Hematopoietic multipotent progenitor cell treated with erythropoietin and hydrocortisone succinate and interleukin-3 and kit ligand, for 8 days (in vitro differentiated cells): ENCODE measurements around the gene IRF4.
"Not testable (repeated sequence)": the region's sequence is repeated elsewhere in the genome, so short reads cannot be mapped to it uniquely, and the experiment has no call there.

Source experiments
- DNase-seq: peaks from one replicate; pipeline ENCODE4 v3.0.0-alpha.2; 2015

IRF4 gene

DNA sequence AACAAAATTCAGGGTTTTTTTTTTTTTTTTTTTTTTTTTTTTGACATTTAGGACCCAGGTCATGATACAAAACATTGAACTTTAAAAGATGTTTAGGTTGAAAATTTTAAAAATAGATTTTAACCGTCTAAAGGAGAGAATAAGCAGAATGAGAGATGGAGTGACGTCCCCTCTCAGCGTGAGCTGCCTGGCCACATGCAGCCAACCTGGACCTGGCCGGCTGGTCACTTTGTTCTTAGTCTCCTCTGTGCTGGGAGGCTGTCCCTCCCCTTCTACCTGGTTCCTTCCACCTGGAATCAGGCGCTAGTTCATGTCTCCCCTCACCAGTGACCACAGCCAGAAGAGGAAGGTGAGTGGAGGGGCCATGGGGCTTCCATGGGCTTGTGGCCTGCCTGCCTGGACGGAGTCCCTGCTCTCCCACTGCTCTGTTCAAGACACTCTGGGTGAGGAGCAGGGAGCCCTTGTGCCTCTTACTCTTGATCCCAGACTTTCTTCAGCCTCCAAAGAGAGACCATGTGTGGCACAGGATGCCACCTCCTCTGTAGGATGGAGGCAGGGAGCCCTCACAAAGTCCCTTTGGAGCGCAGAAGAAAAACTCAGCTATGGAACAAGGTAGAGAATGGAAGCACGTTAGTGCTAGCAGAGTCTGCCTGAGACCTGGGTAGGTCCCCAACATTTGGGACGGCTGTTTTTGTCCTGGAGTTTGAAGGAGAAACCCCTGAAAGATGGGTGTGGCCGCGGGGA is 31.7 kb downstream of the IRF4 start:
- DNase-seq, result no peak

DNA sequence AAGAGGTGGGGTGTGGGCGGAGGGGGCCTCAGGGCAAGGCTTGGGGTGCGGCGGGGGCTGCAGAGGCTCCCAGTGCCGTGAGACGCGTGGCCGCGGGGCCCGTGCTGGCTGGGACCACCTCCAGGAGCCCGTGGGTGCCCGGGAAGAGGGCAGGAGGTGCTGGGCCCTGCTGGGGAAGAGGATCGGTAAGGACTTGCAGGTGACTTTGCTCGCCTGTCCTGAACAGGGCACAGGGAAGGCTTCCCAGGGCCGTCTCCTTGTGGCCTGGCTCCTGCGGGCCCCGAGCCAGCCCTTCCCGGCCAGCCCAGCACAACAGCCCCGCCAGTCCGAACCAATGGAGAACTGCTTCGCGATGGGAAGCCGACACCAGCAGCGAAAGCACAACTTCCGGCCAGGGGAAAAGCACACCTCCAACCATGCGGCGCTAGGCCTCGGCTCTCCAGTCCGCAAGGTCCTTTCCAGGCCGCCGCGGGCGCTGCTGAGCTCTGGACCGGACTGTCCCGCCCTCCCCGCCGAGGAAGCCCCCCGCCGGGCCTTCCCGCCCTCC is 32.3 kb downstream of the IRF4 start:
- no peak for DNase-seq

DNA sequence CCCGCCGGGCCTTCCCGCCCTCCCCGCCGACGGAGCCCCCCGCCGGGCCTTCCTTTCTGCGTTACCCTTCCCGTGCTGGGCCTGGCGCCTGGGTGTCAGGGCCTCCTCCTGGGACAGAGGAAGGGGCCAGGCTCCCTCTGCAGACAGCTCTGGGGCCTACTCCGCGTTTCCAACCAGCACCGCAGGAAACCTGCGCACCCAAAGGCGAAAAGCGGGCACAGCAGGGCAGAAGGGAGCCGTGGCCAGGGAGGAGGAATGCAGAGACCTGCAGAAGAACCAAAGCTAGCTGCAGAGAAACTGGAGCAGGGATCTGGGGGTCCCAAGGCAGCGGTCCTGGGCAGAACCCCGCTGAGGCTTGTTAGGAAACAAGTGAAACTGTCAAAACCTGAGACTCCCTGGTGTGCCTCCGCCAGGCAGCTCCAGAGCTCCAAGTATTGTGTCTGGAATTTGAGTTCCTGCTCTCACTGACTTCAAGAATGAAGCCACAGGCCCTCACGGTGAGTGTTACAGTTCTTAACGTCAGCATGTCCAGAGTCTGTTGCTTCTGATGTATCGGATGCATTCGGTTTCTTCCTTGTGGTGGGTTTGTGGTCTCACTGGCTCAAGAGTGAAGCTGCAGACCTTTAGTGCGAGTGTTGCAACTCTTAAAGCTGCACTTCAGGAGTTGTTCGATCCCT is 33.3 kb downstream of the IRF4 start:
- DNase-seq, result no peak

DNA sequence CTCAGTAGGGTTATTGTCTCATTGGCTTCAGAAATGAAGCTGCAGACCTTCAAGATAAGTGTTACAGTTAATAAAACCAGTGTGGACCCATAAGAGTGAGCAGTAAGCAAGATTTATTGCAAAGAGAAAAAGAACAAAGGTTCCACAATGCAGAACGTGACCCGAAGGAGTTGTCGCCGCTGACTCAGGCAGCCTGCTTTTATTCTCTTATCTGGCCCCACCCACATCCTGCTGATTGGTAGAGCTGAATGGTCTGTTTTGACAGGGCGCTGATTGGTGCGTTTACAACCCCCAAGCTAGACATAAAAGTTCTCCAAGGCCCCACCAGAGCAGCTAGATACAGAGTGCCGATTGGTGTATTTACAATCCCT is 33.9 kb downstream of the IRF4 start:
- not testable (repeated sequence) for DNase-seq

DNA sequence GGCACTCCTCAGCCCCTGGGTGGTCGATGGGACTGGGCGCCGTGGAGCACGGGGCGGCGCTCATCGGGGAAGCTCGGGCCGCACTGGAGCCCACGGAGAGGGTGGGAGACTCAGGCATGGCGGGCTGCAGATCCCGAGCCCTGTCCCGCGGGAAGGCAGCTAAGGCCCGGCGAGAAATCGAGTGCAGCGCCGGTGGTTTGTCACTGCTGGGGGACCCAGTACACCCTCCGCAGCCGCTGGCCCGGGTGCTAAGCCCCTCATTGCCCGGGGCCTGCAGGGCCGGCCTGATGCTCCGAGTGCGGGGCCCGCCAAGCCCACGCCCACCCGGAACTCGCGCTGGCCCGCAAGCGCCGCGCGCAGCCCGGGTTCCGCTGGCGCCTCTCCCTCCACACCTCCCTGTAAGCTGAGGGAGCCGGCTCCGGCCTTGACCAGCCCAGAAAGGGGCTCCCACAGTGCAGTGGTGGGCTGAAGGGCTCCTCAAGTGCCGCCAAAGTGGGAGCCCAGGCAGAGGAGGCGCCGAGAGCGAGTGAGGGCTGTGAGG is 34.7 kb downstream of the IRF4 start:
- DNase-seq, result not testable (repeated sequence)

DNA sequence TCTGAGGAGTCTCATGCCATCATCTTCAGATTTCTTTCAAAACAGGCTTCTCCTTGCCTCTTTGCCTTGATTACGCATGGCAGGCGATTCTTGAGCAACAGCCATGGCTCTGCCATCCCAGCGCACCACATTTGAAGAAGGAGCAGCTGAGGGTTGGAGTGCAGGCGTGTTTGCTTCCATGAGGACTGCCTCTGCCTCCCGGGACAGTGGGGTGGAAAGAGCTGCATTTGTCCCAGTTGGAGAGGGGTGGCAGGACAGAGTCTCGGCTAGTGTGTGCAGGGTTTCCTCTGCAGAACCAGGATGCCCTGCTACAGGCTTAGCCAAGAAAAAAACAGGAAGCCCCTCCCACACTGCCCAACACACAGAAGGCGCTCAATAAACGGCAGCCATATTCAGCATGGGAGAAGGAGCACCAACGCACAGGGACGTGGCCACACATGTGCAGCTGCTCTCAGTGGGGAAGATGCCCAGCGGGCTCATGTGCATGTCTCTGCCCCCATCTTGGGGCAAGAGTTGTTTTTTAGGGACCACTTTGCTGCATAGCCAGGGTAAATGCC is 36.6 kb downstream of the IRF4 start:
- no peak for DNase-seq

DNA sequence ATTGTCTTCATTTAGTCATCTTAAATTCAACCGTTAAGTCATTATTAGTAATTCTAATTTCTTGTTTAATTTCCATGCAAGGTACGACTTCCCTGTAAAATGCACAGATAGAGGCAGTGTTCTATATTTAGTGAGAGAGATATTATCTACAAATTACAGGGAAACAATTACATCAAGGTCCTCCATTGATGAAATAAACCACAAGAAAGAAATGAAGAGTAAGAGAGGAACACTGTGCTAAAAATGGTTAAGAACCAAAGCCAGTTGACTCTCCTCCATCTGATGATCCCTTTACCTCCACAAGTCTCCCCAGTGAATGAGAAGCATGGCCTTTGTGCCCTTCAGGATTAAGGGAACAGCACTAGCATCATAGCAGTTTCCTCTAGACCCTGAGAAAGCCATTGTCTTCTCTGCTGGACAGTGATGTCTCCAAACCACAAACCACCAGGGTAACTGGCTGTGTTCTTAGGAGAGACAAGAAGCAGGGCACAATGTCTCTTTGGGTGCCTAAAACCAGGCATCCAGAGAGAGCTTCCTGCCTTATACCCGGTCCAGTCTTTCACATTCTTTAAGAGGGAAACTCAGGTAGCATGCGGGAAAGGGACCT is 38.1 kb downstream of the IRF4 start:
- DNase-seq, result no peak

DNA sequence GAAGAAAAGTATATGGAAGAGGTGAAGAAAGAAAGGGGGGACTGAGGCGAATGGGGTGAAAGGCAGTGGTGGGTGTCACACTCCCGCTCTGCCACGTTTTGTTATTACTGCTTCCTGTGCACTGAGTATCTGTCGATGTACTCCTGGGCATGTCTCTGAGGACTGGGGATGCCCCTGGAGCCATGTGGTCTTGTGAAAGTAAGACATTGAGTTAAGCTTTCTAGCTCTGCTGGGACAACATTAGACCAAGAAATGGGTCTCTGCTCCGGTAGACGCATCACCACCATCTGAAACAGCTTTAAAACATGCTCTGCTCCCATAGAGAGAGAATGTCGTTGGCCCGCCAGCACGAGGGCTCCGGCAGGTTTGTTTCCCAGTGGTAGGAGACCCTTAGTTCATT is 40.0 kb downstream of the IRF4 start:
- no peak for DNase-seq

DNA sequence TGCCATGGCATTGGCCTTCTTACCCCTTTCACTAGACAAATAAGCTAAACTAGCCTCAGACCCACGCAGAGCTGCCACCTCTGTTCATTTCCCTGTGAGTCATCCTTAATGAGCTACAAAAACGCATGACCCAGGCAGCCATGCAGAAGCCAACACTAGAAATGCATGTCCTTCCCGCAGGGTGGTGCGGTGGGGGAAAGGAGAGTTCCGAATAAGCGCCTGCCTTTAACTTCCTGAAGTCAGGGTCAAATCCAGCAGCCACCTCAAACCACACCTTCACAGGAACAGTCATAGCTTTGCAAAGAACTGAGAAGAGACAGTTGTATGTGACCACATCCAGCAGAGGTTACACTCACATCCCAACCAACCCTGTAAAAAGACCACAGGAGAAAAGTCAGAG is 40.4 kb downstream of the IRF4 start:
- no peak for DNase-seq

DNA sequence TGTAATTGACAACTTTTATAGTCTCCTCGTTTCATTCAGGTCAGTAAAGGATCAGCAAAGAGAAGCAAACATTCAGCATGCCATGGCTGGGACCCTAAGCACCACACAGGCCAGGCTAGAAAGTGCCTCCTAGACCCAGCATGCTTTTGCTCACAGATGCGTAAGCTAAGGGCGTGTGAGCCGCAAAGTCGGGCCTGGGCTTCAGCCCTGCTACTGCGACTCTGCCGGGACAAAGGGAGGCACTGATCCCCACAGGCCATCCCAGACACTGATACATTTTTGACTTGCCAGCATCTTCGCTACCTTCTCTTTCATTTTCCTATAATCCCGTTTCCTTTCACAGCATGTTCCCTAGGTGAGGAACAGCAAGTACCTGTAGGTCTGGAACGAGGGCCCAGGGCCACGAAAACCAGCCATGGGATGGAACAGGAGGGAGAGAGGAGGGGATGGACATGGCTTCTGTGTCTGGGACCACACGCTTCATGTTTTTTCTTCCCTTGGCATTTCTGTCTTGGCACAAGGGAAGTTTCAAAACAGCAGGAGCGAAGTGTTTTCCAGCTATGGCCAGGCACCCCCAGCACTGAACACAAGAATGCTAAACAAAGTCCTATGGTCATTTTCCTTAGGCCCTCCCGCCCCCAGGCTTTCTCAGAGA is 42.6 kb downstream of the IRF4 start:
- no peak for DNase-seq

DNA sequence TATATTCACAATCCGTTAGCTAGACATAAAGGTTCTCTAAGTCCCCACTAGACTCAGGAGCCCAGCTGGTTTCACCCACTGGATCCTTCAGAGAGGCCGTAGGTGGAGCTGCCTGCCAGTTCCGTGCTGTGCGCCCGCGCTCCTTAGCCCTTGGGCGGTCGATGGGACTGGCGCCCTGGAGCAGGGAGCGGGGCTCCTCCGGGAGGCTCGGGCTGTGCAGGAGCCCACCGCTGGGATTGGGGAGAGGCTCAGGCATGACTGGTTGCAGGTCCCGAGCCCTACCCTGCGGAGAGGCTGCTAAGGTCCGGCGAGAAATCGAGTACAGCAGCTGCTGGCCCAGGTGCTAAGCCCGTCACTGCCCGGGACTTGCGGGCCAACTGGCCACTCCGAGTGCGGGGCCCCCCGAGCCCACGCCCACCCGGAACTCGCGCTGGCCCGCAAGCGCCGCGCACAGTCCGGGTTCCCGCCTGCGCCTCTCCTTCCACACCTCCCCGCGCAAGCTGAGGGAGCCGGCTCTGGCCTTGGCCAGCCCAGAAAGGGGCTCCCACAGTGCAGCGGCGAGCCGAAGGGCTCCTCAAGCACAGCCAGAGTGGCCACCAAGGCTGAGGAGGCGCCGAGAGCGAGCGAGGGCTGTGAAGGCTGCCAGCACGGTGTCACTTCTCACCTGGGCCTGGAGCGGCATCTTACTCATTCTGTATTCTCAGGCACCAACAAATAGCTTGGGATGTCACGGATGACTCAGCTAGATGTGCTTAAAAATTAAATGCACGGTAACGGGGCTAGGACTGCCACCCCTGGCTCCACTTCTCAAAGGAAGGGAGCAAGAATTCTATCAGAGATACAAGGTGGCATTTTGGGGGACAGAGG is 44.1 kb downstream of the IRF4 start:
- no peak for DNase-seq

DNA sequence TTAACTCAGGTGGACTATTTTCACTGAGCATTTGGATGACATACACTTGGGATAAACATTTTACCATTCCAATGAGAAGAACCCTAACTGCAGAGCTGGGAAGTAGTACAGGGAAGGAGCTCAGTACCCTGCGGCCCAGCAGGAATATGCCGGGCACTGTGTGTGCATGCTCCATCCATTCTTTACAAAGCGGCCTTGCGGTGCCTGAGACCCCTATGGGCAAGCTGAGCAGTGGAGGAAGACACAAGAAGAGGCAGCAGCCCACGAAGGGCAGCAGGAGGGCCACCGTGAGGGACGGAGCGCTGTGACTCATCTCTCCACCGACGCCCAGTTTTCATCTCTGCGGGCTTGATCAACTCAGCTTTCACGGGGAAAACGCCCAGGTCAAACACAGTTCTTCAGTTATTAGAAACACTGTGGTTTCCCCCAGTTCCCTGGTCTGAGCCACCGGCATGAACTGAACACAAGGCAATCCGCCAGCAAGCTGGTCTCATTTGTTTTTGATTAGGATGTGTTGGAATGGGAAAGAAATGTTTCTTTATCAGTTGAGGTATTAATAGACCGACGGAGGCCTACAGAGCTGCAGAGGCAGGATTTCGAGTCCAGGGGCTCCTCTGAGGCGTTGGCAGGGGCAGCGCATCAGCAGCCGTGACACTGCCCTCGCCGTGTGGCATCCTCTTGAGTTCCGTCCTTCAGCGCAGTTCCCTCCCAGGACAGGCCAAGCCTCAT is 44.9 kb downstream of the IRF4 start:
- DNase-seq, result no peak

DNA sequence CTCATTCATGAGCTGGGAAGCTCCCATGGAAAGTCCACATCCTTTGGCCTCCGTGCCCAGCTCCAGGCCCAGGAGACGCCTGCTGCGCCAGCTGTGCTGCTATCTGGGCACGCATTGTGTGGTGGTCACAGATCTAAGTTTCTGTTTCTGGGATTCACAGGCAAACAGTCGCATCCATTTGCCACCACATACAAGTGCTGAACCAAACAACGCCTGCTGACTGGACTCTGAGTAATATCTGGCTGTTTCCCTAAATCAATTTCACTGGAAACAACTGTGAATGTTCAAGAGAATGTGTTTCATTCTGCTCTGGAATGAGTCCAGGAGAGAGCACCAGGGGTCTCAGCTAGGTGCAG is 45.5 kb downstream of the IRF4 start:
- DNase-seq, result no peak

DNA sequence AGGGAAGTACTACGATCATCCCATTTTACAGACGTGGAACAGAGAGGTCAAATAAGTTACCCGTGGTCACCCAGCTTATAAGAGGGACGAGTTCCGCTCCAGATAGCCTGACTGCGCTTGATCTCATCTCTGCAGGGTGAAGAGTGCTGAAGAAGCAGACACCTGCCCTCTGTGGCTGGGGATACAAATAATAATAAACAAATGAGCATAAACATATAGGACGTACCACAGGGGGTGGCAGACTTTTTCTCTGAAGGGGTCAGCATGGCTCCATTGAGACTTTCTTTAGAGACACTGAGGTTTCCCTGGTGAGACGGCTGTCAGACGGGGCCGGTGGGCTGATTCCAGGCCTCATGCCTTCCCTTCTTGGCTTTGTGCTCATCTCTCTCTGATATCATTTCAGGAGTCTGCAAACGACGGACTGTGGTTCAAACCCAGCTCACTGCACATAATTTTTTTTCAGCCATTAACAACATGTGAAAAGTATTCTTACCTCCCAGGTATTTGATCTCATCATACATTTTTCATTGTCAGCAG is 47.1 kb downstream of the IRF4 start:
- DNase-seq, result no peak

DNA sequence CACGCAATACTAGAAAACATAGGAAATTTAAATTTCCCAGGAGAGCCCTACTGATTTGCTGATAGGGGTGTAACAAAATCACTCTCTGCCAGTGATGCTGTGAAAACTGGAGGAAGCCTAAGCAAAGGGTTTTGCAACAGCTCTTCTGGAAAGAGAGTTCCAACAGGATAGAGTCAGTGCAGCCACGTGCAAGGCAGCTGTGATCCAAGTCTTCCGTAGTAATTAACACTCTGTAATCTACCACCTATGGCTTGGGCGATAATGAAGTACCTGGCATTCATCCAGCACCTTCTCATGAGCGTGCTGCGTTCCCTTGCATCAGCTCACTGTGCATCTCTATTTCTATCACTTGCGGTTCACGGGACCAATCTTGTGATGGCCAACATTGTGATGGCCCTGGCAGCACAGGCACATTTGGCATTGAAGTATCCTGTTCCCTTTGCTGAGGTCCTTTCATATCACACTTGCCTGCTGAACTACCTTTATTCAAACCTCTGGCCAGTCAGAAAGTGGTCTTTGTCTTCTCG is 48.2 kb downstream of the IRF4 start:
- no peak for DNase-seq

DNA sequence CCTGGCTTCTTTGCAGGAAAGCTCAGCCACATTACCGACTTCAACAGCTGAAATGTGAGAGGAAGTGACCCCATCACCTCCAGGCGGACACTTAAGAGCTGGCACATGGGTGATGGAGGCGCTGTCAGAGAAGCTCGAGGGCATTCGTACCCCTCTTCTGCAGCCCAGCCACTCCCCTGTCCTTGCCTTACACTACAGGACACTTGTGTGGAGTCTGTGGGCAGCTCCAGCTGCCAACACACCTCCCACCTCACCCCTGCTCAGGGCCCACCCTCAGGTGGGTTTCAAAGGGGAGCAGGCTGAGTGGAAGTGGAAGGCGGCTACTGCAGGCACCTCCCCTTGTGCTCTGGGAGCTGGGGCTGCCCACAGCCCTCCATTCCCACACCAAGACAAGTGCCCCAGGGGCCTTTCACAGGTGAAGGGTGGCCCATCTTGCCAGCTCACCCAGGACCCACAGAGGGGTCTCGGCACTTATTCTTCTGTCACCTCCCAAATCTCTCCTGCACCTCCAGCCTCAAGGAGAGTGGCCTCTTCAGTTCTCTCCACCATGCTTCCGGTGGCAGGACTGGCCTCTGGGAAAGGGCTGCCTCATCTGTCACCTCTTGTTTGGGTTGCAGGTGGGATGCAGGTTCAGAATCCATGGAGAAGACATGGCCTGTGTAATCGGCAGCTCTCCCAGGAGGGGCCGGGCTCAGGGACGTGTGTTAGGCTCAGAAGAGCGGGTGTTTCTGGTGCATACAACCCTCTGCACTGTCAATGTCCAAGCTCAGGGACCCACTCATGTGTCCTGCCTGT is 49.8 kb downstream of the IRF4 start:
- DNase-seq, result no peak

DNA sequence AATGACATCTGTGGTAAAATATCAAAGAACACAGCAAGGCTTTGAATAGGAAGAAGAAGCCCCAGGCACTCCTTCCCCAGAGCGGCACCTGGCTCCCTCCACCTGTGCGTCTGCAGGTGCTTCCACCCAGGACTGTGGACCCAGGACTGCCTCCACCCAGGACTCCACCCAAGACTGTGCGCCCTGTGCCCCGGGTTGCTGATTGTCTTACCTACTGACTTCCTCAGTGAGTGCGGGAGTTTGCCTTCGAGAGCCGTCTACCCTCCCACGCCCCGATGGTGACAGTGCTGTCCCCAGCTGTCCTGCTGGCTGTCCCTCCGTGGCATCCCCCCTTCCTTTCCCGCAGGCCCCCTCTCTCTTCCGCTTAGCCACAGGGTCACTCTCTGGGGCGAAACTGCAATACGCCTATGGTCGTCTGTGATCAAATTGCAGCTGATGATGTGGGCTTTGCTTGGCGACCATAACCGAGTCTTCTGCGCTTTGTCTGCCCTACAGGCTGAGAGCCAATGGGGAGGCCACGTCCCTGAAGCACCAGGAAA is 52.1 kb downstream of the IRF4 start:
- DNase-seq, result no peak

DNA sequence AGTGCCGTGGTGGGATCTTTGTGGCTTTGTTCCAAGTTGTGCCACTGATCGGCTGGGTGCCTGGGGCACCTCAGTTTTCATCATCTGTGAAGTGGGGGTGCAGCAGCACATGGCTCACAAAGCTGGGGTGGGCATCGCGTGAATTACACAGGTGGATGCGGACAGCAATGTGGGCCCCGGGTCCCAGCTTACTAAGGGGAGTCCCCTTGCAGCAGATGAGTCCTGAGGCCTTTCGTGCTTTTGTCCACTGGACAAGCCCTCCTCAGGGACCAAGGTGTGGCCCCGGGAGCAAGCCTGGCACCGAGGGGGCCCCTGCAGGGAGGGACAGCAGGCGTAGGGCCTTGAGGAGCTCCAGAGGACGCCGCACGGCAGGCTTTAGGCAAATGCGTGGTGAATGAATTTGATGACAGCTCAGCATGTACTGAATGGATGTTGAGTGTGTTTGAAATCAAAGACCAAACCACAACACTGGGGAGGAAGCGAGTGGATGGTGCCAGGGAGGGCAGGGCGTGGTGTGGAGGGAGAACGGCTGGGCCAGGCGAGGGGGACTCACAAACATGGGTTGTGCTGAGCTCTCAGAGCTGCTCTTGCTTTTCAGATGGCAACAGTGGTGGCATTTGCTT is 53.2 kb downstream of the IRF4 start:
- no peak for DNase-seq
